GM18868 (cell line): ENCODE results near the gene WHAMM.
"Not testable (repeated sequence)": the region's sequence is repeated elsewhere in the genome, so short reads cannot be mapped to it uniquely, and the experiment has no call there.

ENCODE experiments used
- ATAC-seq: cut with Tn5 transposase; IDR thresholded peaks from one replicate; pipeline ENCODE4 v1.9.1; 2021; ENCODE audit warnings: mild to moderate bottlenecking, moderate library complexity; ENCODE audit not compliant: unreplicated experiment

WHAMM gene

DNA sequence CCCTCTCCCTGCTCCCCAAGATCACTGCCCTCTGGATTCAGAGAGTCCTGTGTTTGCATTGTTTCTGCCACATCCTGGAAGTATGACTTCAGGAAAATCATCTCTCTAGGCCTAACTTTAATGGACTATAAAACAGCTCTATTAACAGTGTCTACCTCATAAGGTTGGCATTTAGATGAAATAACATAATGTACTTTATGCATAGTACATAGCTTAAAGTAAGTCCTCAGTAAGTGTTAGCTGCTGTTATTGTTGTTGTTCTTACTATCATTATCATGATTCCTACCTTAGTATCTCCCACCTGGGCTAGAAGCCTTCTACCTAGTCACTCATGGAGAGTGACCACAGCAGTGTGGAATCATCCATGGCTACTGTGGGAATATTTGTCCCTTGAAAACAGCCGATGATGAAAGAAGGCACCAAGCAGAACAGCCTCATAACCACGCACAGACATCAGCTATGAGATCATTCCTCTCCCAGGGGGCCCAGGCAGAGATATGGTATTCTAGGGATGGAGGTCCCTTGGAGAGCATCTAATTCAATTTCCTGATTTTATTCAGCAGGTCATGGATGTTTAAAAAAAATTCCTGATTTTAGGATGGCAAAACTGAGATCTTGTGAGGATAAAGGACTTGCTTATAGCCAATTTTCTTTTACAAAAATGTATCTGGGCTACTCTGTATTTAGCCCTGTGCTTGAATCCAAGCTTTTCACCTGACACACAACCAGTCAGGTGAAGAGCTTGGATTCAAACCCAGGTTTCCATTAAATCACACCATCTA is 5.4 kb upstream of the WHAMM start:
- ATAC-seq = no peak

DNA sequence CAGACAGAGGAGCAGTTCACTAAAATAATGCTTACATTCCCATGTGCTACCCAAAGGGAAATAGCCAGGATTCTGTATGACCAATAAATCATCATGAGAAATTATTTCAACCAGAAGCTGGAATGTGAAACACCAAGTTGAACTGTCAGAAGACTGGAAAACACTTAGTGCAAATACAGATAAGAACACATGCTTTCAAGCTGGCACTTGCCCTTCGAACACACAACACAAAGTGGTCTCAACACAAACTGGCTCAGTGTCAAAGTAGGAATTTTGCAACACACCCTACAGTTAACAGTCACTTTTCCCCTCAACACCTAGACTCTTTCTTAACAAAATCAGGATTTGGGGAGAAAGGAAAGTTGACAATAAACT is 4.9 kb upstream of the WHAMM start:
- ATAC-seq = no peak

DNA sequence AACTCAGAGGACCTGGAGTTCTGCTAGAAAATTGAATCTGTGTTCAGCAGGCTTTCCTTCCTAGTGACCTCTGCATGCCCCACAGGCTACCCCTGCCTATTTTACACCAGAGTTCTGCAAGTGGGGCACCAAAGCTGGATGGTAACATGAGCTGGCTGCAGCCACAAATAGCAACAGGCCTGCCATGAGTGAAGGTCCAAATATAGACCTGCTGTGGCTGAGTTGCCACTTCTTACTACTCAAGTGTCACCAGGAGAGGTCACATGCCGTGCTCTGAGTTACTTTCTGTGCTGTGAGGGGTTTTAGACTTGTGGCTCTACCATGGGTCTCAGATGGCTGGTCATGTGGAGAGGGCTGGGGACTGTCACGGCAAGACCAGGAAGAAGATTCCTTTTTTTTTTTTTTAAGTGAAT is 3.4 kb upstream of the WHAMM start, which contains the start of gene FSD2:
TSS of gene FSD2 (minus strand) at position 76 of the 413 bp plus-strand sequence. CDS start 18,679 bp downstream, outside the sequence.
- ATAC-seq = peak; percentile 57

DNA sequence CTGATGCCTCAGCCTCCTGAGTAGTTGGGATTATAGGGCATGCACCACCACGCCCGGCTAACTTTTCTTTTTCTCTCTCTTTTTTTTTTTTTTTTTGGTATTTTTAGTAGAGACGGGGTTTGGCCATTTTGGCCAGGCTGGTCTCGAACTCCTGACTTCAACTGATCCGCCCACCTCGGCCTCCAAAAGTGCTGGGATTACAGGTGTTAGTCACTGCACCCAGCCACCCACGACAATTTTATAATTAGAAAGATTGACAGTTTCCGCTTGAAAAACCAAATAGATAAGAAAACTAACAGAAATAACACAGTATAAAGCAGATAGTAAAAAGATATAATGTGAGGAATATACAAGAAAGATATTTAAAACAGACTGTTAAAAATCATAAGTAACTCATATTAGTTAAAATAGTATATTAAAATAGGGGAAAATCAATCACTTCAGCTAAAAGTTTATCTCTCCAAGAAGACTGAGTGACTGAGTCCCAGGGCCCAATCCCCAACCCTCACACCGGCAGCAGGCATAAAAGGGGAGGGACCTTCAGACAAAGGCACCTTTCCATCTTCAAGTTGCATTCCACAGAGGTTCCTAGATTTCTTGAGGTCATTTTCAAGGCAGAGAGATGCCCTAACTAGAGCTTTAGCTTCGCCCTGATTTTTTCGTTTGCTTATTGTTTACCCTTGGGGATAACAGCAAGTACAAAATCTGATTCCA is 1.4 kb upstream of the WHAMM start:
- ATAC-seq = no peak

DNA sequence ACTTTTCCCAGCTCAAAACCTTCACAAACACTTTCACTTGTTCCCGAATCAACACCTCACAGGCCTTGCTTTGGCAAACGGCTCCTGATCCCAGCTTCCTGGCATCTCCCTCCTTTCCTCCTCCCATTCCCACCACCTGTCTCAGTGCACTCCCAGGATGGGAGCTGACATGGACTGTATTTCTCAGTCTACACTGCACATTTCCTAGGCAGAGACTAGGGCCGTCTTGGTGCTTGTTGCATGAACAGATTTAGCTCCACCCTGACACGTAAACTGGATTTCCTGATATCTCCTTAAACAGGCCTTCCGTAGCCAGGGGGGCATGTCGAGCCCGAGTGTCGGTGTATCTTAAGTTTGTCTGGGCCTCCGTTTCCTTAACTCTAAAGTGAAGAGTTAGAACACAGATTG is 790 bp upstream of the WHAMM start:
- no peak for ATAC-seq

DNA sequence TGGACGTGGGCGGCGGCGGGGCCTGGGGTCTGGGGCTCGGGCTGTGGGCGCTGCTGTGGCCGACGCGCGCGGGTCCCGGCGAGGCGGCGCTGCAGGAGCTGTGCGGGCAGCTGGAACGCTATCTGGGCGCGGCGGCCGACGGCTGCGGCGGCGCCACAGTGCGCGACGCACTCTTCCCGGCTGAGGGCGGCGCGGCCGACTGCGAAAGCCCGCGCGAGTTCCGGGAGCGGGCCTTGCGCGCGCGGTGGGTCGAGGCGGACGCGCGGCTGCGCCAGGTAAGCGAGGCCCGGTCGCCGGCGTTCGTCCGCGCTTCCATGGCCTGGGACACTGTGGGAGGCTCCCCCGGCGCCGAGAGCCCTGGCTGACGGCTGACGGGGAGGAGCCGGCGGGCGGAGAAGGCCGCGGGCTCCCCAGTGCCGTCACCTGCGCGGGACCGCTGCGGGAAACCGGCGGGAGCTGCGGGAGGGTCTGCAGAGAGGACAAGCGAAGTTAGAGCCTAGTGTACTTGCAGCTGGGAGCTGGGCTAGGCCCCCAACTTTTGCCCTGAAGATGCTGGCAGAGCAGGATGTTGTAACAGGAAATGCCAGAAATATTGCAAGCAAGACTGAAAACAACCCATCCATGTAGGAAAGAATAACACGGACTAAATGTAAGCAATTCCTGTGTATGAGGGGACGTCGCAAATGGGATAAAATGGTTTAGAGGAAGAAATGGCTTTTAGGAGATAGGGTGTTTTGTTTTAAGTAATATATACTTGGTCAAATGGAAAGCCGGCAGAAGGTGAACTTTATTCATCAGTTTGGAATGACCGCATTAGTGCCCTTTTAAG is 847 bp downstream of the WHAMM start:
- ATAC-seq = peak; percentile 7

DNA sequence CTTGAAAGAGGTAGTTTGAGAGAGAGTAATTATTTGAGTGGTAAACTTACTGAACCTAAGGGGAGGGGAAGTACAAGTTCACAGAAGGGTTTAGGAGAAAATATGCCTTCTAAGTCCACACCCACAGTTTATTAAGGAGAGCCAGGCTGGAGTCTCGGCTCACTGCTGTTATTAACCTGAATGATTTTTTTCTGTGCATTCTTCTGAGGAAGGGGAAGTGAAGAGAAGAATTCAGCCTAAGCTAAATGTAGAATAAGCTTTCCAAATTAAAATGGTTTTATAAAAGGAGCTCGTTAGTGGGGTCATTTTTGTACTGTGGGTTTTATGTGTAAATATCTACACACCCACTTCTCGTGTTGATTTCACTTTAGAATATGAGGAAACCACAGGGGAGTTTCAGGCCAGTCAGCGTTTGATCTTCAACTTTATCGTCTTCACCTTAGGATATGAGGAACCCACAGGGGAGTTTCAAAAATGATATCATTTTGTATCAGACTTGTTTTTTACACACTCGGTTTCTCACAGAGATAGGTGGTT is 1.5 kb downstream of the WHAMM start:
- ATAC-seq = no peak

DNA sequence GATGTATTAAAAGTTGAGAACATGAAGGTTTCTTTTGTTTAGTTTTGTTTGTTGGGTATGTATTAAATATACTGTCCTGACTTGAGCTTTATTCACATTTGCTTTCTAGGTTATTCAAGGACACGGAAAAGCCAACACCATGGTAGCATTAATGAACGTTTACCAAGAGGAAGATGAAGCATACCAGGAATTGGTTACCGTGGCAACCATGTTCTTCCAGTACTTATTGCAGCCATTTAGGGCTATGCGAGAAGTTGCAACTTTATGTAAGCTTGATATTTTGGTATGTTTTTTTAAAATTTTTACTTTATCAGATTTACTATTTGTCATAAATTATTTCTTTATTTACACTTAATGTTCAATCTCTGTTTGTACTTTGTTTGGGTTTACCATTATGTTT is 3.6 kb downstream of the WHAMM start:
- no peak for ATAC-seq

DNA sequence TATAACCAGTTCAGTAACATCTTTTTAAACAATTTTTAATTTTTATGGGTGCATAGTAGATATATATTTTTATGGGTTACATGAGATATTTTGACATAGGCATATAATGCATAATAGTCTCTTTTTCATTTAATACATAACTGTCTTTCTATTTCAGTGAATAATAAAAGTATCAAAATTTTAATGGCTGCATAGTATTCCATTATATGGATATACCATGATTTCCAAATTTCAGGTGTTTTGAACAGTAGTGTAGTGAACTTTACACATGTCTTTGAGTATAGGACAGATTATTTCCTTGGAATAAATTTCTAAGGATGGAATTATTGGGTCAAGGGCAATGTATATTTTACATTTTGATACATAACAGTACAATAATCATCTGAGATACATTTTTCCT is 10.7 kb downstream of the WHAMM start:
- no peak for ATAC-seq

DNA sequence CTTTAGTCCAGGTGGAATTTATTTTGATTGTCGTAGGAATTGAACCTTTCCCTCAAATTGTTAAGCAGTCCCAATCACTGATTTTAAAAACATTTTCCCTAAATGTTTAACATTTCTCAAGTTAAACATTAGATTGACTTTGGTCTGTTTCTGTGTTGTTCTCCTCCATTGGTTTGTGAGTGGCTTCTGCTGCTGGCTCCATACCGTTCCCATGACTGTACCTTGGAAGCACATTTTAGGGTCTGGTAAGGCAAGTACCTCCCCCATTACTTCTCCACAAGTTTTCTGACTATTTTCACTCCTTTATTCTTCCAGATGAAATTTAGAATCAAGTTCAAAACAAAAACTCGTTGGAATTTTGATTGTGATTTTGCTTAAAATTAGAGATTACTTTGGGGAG is 12.0 kb downstream of the WHAMM start:
- ATAC-seq = not testable (repeated sequence)

DNA sequence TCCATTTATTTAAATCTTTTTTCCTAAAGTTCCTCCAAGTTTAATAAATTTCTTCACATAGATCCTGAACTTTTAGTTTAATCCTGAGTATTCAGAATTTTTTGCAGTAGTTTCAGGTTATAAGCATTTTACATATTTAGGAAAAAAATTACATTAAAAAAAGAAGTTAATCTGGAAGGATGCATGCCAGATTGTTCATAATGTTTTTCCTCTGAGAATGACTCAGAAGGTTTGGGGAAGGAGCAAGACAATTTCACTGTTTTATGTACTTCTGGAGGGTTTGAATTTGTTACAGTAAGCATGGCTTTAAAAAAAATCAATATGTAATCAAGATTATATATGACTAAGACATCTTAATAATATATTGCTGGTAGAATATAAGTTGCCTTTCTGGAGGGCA is 12.4 kb downstream of the WHAMM start:
- not testable (repeated sequence) for ATAC-seq

DNA sequence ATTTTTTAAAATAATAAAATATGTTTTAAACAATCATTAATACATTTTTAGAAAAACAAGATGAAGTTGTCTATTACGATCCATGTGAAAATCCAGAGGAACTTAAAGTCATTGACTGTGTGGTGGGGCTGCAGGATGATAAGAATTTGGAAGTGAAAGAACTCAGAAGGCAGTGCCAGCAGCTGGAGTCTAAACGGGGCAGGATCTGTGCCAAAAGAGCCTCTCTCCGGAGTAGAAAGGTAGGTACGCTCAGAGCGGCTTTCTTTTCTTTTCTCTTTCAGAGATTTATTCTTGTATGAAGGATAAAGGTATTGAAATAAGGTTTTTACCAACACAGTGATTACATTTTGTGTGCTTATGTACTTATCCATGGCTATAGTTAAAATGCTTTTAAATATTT is 13.6 kb downstream of the WHAMM start:
- no peak for ATAC-seq

DNA sequence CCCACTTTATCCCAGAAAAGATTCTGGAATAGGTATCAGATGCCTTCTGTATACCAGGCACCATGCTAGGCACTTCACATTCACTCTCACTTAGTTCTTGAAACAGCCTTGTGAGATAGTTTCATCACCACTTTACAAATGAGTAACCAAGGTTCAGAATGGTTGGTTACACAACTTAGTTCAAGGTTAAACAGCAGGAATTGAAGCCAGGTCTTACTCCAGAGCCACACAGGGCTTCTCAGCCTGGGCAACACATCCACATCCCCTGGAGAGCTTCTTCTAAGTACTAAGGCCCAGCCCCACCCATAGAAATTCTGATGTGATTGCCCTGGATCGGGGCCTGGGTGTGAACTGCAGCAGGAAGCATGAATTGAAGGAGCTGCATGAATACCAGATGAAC is 18.6 kb downstream of the WHAMM start:
- ATAC-seq = no peak

DNA sequence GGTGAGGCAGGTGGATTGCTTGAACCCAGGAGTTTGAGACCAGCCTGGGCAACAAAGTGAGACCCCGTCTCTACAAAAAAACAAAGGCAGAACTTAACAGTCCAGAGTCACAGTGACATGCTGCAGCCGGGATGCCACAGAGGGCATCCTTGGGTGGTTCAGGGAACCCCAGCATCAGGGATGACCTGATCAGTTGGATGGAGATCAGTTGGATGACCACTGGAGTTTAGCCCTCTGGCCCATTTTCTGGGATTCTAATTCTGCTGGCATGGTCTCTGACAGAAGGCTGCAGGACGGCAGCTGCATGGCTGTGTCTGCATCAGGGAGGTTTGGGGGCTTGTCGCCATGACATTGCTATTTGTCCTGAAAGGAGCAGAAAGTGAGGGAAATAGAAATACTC is 19.8 kb downstream of the WHAMM start:
- ATAC-seq = no peak

DNA sequence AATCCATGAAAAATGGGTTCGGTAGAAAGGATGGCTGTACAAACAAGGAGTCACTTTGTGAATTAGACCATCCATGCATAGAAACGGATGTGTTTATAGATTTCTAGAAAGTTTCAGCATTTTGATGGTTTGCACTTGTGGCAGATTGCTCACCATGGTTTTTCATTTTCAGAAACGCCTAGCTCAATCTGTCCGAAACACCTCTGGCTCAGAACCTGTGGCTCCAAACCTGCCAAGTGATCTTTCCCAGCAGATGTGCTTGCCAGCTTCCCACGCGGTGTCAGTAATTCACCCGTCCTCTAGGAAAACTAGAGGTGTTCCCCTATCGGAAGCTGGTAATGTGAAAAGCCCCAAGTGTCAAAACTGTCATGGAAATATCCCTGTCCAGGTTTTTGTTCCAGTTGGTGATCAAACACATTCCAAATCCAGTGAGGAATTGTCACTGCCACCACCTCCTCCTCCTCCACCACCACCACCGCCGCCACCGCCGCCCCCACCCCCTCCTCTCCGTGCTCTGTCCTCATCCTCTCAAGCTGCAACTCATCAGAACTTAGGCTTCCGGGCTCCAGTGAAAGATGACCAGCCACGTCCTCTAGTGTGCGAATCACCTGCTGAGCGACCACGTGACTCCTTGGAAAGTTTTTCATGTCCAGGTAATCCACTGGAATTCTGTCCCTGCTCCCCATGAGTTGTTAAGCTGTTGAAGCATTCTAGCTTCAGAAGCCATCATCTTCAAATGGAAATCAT is 21.2 kb downstream of the WHAMM start:
- no peak for ATAC-seq

DNA sequence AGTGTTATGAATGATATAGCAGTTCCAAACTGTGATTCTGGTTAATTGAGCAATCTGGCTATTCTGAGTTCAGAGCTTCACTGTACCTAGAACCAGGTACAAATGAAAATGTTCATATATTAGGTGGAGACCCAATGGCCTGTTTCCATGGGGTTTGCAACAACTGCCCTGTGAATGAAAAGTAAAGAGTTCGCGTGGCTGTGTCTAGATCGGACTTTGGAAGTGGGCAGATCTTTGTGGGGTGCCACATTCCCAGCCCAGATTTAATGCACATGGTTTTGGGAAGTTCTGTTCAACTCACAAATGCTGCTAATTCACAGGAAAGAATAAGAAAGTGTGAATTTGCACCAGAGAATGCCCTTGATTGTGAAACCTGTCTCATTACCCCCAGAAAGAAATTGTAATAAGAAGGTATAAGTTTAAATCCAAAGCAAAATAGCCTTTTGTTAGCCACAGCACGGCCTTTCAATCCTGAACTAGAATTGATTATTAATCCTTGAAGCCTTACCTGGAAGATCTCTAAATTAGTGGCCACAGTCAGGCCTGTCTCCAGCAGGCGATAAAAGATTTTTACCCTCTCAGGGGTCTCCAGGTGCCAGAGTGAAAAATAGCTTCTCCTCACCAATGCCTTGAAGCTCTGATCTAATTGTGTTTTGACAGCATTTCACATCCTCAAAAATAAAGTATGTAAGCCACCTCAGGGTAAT is 22.6 kb downstream of the WHAMM start:
- ATAC-seq = no peak

DNA sequence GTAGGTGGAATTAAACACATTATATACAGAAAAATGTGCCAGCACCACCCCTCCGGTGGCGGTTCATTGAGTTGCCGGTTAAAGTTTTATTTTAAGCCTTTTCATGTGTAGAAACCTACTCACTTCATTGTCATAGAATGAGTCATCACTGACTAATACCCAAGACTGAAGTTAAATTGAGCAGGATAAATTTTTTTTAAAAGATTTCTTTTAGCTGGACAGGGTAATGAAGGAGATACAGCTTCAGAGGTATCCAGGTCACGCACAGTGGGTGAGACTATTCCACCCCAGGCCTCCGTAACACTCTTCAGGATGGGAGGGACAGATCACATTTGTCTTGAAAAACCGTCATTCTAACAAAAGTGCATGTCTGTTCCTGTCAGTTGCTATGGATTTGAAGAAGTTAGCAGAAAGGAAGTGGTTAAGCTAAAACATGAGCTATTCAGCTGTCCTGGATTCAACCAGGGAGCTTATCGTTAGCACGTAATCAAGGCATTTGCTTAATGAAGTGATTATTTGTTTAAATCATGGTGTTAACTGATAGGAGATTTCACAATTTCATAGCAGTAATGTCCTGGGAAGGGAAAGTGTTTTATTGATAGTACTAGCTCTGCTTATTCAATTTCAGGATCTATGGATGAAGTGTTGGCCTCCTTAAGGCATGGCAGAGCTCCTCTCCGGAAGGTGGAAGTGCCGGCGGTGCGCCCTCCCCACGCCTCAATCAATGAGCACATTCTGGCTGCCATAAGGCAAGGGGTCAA is 23.4 kb downstream of the WHAMM start:
- ATAC-seq = peak; percentile 94

DNA sequence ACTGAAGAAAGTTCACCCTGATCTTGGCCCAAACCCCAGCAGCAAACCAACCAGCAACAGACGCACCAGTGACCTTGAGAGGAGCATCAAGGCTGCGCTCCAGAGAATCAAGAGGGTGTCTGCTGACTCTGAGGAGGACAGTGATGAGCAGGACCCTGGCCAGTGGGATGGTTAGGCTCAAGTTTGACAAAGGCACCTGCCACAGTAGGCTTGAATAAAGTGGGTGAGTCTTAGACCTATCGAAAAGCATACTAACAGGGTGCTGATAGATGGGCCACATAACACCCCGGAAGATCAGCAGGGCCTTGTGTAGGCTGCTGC is 23.9 kb downstream of the WHAMM start:
- ATAC-seq = no peak

DNA sequence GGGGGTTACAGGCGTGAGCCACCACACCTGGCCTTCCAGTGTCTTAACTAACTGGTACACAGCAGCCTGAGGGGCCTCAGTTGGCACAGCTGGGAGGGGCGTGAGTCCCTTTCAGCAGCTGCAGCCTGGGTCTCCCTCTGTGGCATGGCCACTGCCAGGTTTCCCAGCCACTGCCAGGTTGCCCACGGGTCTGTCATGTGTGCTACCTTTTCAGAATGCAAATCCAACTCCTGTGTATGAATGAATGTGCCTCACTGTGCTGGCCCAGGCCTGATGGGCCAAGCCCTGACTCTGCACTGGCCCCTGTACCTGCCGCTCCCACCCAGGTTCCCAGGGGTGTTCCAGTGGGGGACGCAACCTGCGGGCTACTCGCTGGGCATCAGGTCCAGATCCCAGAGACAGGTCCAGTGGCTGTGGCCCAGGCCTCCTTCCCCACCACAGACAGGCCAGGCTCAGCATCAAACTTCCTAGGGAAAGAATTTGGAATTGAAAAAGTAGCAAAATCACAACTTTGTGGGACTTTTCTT is 26.0 kb downstream of the WHAMM start:
- no peak for ATAC-seq
